ENCODE data around the gene PNPLA1. TPM values are rescaled to one million over a fixed set of nuclear protein-coding genes. Genes with fewer than 3 reads are reported as not detected.

The PNPLA1 gene
- total RNA-seq, 1 donor from 2014 or later: 0.26 TPM

DNA sequence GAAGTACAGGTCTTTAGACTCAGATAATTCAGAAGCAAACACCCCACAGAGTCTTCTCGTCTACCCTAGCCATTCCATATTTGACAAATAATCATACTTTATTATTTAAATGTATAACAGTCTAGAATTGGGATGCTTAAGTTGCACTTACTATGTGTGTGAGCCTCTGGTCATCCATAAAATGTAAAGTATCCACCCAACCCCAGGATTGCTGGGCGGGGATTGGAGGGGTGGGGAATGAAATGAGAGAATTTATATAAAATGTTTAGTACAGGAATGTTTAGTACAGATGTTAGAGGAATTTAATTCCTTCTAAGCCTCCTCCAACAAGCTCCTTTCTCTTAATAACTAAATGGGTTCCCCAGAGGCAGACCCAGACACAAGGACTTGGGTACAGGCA lies 50.0 kb downstream of the PNPLA1 start:
- FAIRE-seq (no peak), DNase-seq (ENCODE audit: low read depth) (no peak)
- TF ChIP-seq, protein P1, sequence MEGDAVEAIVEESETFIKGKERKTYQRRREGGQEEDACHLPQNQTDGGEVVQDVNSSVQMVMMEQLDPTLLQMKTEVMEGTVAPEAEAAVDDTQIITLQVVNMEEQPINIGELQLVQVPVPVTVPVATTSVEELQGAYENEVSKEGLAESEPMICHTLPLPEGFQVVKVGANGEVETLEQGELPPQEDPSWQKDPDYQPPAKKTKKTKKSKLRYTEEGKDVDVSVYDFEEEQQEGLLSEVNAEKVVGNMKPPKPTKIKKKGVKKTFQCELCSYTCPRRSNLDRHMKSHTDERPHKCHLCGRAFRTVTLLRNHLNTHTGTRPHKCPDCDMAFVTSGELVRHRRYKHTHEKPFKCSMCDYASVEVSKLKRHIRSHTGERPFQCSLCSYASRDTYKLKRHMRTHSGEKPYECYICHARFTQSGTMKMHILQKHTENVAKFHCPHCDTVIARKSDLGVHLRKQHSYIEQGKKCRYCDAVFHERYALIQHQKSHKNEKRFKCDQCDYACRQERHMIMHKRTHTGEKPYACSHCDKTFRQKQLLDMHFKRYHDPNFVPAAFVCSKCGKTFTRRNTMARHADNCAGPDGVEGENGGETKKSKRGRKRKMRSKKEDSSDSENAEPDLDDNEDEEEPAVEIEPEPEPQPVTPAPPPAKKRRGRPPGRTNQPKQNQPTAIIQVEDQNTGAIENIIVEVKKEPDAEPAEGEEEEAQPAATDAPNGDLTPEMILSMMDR (IDR thresholded peaks at IDR 0.05; ENCODE audit: insufficient read depth, low read length, severe bottlenecking): no peak
- H3K4me3 ChIP-seq (ENCODE audit: low read depth, low read length): no peak overlapping the region
- no peaks in the 10 kb centered on the region for H3K27me3 ChIP-seq (ENCODE audit: control insufficient read depth, insufficient read depth, low read length)
- no peaks in the 10 kb centered on the region for H3K36me3 ChIP-seq (ENCODE audit: control insufficient read depth, insufficient read depth, low read length)

DNA sequence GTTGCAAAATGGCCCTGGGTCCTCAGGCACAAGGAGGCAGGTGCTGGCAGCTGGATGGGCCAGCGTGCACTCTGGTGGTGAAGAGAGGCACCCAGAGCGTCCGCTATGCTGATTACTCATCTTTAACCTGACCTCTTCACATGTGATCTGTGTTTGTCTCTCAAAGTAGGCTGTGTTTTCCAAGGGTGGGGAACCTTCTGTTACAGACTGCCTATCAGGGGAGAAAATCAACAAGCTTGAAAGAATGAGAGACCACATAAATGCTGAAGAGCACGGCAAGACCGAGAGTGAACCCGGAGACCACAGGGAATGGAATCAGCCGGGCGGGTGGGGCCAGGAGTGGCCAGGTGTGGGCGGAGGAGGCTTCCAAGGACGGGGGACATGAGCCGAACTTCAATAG lies 50.6 kb downstream of the PNPLA1 start:
- FAIRE-seq (no peak), DNase-seq (ENCODE audit: low read depth) (peak; percentile 20)
- Histone ChIP-seq H3K4me3 (ENCODE audit: low read depth, low read length) (no peak overlapping the region), H3K36me3 (ENCODE audit: control insufficient read depth, insufficient read depth, low read length) (no peaks in the 10 kb centered on the region), H3K27me3 (ENCODE audit: control insufficient read depth, insufficient read depth, low read length) (no peaks in the 10 kb centered on the region)
- TF ChIP-seq, protein P1 (IDR thresholded peaks at IDR 0.05; ENCODE audit: insufficient read depth, low read length, severe bottlenecking): peak; percentile 15

DNA sequence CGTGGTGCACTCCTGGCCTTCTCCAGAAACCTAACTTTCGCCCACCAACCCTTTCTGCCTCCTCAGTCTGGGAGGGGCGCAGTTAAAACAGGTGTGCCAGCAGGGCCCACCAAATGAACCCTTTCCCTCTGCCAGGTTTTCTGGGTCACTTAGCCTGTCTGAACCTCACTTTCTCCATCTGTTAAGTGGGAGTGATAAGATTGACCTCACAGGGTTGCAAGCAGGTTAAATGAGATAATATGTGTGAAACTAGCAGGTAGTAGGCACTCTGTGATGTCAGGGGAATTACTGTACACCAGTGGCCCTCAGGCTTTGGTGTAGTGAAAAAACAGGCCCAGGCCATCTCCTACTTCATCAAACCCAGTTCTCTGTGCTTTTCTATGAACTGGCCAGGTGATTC lies 52.7 kb downstream of the PNPLA1 start:
- TF ChIP-seq, protein P1 (IDR thresholded peaks at IDR 0.05; ENCODE audit: insufficient read depth, low read length, severe bottlenecking): no peak
- H3K36me3 ChIP-seq (ENCODE audit: control insufficient read depth, insufficient read depth, low read length): no peaks in the 10 kb centered on the region
- no peak overlapping the region for H3K4me3 ChIP-seq (ENCODE audit: low read depth, low read length)
- DNase-seq (ENCODE audit: low read depth): no peak
- no peak for FAIRE-seq
- peaks cover 4% of the 10 kb centered on the region for H3K27me3 ChIP-seq (ENCODE audit: control insufficient read depth, insufficient read depth, low read length)

DNA sequence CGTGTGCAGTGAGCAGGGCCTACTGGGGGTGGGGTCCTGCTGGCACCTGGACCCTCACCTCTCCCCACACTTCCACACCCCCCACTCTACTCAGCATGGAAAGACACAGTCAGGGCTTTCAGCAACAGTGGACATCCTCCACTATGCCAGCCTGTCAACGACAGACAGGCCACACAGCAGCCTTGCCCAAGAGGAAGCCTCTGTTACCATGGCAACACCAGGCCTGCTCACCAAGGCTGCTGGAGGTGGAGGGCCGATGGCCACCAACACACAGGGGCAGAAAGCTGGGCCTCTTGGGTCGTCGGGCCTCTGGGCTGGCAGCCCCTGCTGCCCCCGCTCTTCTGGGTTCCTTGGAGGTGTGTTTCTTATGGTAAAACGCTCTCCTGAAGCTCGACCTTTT lies 53.2 kb downstream of the PNPLA1 start:
- H3K27me3 ChIP-seq (ENCODE audit: control insufficient read depth, insufficient read depth, low read length): peaks cover 4% of the 10 kb centered on the region
- FAIRE-seq: no peak
- DNase-seq (ENCODE audit: low read depth): no peak
- H3K4me3 ChIP-seq (ENCODE audit: low read depth, low read length): no peak overlapping the region
- no peaks in the 10 kb centered on the region for H3K36me3 ChIP-seq (ENCODE audit: control insufficient read depth, insufficient read depth, low read length)
- TF ChIP-seq, protein P1 (IDR thresholded peaks at IDR 0.05; ENCODE audit: insufficient read depth, low read length, severe bottlenecking): no peak

DNA sequence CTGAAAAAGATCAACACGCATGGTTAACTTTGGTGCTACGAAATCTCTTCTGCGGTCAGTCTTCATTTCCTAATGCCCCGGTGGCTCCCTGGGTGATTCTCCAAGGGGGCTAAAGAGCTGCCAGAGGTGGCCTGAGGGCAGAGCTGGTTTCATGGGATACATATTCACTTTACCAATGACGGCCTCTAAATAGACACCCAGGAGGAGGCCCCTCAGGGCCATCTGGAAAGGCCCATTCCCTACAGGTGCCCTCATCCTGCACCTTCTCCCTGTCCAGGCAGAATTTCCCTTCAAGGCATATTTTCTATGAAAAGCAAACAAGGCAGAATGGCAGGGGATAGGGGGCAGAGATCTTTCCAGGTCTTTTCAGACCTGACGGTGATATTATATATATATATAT lies 54.3 kb downstream of the PNPLA1 start:
- TF ChIP-seq, protein P1 (IDR thresholded peaks at IDR 0.05; ENCODE audit: insufficient read depth, low read length, severe bottlenecking): no peak
- Histone ChIP-seq H3K27me3 (ENCODE audit: control insufficient read depth, insufficient read depth, low read length) (peaks cover 9% of the 10 kb centered on the region), H3K4me3 (ENCODE audit: low read depth, low read length) (no peak overlapping the region), H3K36me3 (ENCODE audit: control insufficient read depth, insufficient read depth, low read length) (no peaks in the 10 kb centered on the region)
- no peak for DNase-seq (ENCODE audit: low read depth)
- FAIRE-seq: no peak

DNA sequence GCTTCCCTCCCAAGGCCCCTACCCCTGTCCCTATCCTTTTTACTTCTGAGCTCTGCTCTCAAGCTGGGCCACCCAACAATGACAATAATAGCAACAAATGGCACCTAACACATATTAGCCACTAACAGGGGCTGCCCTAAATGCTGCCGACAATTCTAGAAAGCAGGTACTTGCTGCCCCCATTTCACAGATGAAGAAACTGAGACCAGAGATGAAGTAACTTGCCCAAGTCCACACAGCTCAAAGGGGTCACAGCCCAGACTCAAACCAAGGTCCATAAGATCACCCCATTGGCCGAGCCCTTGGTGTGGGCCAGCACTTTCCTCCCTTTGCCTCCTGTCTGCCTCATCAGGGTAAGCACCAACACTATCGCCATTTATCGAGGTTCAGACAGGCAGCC lies 54.9 kb downstream of the PNPLA1 start:
- Histone ChIP-seq H3K36me3 (ENCODE audit: control insufficient read depth, insufficient read depth, low read length) (no peaks in the 10 kb centered on the region), H3K4me3 (ENCODE audit: low read depth, low read length) (no peak overlapping the region), H3K27me3 (ENCODE audit: control insufficient read depth, insufficient read depth, low read length) (peaks cover 9% of the 10 kb centered on the region)
- DNase-seq (ENCODE audit: low read depth) (no peak), FAIRE-seq (no peak)
- TF ChIP-seq, protein P1 (IDR thresholded peaks at IDR 0.05; ENCODE audit: insufficient read depth, low read length, severe bottlenecking): no peak
